NCI-H187 treated with DMSO at 0.1 percent for 48 hours (cell line): ENCODE results near the gene MATR3.

ENCODE experiments used
- DNase-seq: peaks from one replicate; lab custom pipeline; 2025; lab: John Stamatoyannopoulos, UW

MATR3 gene

DNA sequence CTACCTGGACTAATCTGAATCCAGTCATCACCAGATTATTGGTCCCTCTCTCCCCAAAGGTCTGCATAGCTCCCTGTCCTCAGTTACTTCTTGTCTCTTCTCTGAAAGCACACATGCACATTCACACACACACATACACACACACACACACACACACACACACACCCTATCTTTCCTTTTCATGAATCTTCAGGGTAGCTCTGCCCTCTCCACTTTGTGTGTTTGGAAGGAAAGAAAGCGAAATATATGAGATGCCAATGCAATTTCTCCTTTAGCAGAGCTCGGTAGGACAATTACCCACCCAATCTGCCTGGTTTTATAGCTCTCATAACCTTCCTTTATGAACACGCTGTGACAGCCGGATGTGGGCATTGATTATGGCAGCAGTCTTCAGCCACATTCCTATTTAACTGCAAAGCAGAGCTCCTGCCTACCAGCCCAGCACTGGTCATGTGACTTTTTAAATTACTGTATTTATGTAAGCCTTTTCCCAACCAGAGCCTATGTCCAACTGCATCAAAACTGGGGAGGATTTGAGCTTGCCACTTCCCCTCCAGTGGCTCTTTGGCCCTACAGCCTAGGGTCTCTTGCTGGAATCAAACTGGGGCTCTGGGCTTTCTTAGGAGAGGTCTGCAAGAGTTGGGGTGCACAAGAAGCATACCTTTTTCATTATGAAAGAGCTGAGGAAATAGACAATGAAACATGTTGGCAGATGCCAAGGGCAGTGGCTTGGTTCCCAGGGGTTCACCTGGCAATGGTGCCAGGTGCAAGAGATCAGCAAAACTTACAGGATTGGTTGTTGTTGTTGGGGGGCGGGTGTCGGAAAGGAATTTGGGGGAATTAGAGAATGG is 20.8 kb upstream of the MATR3 start:
- DNase-seq, result no peak

DNA sequence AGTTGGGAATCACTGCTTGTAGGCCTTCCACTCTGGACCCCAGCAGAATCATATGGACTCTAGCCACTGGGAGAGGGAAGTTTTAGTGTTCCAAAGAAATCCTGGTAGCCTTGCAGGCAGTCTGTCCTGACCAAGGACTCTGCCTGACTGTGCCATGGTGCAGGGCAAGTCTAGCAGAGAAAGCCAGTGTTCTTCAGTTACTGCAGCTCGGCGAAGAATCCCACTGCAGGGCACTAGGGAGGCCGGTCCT is 20.3 kb upstream of the MATR3 start:
- DNase-seq, result no peak

DNA sequence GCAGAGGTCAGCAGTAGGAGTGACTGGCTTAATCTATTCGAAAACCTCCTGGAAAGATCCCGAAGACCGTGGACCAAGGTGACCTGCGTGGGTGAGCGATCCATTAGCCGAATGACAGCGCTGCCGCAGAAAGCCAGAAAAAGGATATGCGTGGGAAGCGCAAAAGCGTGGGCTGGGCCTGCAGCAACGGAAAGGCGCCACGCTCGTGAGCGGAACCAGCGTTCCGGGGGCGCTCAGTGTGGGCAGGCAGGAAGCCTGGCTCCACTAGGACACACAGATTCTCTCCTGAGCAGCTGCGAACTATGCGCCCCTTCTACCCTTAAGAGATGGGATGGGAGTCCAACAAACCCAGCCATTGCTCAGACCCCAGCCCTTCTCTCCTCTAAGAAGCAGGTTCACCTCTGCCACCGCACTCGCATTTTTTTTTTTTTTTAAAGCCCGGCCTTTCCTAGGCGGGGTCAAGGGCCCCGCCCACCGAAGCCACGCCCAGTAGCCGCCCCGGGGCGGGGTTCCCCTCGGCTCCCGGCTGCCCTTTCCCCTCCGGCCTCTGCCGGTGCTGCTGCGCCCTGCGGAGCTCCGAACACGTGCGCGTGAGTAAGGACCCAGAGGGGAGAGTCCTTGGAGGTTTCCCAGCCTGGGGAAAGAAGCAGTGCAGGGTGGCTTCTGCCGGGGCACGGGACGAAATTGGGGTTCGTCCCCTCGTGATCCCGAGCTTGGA is 19.8 kb upstream of the MATR3 start:
- DNase-seq, result no peak

DNA sequence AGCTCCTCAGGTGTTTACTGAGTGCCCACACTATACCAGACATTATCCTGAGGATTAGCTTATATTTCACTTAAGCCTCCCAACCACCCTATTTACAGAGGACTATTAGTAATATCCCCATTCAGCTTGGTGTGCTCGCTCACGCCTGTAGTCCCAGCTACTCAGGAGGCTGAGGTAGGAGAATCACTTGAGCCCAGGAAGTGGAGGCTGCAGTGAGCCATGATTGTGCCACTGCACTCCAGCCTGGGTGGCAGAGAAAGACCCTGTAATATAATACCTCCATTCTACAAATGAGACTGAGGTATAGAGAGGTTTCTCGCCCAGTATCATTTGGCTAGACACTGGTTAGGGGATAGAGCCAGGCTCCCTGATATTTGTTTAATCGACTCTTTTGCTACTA is 18.0 kb upstream of the MATR3 start:
- DNase-seq, result no peak

DNA sequence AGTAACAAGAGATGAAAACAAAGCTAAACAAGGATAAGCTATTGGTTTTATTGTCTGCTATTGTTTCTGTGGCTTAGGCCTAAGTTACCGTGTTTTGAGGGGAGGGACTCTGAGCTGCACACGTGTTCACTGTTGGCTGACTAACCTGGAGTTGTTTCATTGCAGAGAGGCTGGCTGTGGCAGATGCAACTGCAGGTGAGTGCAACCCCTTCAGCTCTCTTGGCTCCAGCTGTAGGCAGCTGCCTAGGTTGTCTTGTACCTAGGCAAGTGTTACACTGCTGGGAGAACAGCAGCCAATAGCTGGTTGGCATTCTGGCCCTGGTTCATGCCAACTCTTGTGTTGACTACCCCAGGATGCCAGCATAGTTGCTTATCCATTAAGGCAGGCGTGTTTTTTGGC is 17.6 kb upstream of the MATR3 start:
- no peak for DNase-seq

DNA sequence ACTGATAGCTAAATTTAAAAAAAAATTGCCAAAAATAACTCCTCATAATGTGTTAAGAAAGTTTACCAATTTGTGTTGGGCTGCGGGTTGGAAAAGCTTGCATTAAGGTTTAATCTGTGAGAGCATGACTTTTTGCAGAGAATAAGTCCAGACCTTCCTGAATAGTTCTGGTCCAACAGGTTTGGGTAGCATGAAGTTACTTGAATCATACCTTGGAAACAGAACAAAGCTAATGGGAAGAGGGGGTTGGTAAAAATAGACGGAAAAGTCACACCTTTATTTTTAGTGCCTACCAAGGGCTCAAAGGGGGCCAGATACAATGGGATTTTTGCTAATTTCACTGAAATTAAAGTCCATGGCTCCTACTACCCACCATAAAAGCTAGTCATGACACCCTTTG is 17.1 kb upstream of the MATR3 start:
- DNase-seq, result no peak

DNA sequence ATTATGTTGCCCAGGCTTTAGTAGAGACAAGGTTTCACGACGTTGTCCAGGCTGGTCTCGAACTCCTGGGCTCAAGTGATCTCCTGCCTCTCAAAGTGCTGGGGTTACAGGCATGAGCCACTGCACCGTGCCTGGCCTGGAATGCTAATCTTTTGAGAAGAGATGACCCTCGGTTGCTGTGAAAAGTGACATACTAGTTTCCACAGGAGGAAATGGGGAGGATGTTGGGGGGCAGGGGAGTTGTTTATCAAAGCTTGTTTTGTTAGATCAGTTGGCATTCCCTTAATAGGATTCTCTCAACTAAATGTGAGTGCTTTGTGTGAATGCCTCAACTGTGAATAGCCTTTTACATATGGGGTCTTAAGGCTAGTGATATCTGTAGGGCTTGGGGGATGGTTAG is 16.4 kb upstream of the MATR3 start:
- no peak for DNase-seq

DNA sequence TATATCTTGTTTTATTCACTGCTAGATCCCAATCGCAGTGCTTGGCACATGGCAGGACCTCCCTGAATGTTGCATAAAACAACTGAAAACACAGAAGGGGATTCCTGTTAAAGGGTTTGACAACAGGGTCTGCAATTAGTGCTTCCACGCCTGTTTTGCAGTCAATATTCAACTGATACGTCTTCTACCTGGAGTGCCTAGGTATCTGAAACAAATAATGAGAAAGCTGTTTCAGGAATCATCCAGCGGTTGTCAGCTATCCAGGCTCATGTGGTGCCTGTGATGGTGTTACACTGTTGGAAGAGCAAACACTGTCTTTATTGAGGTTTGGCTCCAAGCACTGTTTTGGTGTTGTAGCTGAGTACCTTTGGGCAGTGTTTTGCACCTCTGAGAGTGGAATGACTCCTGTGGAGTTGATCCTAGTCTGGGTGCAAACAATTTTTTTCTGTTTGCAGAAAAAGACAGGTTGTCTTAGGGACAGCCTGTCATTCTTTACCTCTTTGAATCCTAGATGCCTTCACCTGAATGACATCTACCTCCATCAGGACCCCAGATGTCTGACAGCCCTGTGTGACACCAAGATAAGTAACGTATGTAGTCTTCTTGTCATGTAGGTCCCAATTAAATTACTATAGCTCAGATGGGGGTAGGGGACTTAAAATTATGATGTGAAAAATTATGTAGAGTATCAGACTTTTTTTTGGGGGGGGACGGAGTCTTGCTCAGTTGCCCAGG is 14.8 kb upstream of the MATR3 start:
- no peak for DNase-seq

DNA sequence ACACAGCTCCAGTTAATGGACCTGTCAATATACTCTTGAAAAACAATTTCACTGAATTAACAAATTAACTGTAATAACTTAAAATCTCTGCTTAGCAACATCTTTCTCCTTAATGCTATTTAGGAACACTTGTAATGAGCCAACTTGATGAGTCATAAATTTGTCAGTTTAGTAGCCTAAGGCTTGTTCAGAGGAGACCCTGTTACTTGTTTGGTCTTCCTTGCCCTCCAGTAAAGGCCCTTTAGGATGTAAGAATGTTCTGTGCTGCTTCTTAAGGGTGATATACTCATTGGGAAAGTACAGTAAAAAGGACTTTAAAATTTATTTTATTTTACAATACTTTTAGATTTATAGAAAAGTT is 11.4 kb upstream of the MATR3 start:
- no peak for DNase-seq

DNA sequence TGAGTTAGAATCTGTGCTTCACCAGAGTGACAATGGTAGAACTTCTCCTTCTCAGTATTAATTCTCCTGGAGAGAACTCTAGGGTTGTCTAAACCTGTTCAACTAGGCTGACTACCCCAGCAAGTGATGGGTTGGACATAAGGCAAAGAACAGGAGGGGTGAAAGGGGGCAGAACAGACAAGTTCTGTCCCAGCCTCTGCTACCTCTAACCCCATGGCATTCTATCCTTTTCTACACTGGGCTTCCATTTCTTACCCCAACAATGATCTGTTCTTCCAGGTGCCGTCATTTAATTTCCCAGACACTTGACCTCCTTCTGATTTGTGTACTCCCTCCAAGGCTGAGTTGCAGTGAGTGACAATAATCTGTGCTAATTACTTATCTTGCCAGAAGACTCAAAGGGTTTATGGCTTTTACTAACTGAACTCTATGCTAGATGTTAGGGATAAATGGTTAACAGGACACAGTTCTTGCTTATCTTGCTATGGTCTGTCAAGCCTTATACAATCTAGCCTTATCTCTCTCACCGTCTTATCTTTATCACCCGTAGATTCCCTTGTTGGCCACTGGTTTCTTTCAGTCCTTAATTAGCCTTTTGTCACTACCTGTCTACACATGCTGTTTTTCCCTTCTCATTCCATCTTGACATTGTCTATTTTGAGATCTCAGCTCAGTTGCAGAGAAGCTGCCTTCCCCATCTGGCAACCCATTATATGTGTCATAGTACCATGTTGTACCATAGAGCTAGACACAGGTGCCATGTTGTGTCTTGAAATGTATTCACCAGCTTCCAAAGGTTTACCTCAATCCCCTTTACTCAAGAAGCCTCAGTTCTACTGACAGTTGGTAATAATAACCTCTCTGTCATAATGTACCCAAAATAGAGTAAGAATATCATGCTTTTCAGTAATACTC is 10.0 kb upstream of the MATR3 start:
- no peak for DNase-seq

DNA sequence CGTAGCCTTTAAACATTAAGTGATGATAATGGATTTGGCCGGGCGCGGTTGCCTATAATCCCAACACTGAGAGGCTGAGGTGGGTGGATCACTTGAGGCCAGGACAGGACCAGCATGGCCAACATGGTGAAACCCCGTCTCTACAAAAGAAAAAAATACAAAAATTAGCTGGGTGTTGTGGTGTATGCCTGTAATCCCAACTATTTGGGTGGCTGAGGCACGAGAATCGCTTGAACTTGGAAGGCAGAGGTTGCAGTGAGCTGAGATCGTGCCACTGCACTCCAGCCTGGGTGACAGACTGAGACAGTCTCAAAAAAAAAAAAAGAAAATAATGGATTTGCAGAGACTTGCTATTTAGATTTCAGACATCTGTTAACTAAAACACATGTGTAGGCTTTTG is 9.2 kb upstream of the MATR3 start:
- DNase-seq, result no peak

DNA sequence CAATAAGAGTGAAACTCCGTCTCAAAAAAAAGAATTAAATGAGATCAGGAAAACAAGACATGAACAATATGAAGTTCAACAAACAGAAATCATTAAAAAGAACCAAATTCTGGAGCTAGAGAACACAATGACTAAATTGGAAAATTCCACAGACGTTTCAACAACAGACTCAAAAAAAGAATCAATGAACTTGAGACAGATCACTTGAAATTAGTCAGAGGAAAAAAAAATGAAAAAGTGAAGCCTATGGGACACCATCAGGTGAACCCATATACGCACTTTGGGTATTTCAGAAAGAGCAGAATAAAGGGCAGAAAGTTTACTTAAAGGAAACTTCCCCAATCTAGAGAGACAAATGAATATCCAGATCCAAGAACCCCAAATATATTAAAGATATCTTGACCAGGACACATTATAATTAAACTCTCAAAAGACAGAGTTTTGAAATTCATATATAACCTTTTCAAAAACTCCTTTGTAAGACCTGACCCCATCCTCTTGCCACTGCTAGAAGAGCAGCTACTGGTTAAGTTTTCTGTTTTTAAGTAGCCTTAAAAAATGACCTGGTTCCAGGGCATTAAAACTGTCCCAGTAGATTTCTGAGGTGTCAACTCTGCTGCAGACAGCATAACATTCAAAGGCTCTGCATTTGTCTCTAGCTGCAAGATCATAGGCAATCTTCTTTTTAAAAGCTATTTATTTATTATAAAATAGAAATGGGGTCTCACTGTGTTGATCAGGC is 7.7 kb upstream of the MATR3 start:
- no peak for DNase-seq

DNA sequence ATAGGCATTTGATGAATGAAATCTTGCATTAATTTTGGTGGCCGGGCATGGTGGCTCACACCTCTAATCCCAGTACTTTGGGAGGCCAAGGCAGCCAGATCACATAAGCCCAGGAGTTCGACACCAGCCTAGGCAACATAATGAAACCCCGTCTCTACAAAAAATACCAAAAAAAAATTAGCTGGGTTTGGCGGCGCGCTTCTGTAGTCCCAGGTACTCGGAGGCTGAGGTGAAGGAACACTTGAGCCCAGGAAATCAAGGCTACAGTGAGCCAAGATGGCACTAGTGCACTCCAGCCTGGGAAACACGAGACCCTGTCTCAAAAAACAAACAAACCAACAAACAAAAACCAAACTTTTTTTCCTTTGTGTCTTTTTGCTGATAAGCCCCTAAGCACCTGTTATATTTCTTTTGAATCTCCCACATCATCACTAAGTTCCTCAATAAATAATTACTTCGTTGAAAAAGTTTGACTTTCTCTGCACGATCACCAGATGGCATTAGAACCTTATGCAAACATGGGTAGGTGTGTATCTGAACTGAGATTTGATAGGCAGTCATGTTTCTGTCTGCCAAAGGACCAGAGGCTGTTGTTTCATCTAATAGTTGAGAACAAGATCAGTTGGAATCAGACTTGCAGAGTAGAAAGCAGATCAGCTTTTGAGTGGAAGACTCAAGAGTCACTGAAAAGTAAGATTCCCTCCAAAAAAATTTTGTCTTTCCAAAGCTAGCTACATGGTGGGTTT is 5.5 kb upstream of the MATR3 start:
- DNase-seq, result no peak

DNA sequence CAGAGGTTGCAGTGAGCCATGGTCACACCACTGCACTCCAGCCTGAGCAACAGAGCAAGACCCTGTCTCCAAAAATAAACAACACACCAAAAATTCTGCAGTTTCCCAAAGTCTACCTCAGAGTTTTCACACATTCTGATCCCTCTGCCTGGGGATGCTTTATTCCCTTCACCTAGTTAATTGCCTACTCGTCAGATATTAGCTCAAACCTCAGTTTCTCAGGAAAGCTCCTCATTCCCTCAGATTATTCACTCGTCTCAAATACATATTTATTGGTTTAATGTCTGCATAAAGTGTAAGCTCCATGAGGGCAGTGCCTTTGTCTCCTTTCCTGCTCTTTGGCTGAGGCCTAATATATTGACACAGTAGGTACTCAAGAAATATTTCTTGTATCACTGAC is 2.5 kb upstream of the MATR3 start:
- DNase-seq, result no peak

DNA sequence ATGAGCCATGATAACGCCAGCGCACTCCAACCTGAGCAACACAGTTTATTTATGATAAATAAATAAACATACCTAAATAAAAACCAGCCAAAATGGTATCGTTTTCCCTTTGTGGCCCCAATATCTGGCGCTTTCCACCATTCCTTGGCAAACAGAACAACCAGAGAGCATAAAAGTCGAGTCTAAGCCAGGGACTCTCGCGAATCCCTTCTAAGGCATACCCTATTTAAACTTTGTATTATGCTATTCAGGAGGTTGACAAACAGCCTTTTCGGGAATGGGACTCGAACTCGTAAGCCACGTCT is 386 bp upstream of the MATR3 start:
- no peak for DNase-seq

DNA sequence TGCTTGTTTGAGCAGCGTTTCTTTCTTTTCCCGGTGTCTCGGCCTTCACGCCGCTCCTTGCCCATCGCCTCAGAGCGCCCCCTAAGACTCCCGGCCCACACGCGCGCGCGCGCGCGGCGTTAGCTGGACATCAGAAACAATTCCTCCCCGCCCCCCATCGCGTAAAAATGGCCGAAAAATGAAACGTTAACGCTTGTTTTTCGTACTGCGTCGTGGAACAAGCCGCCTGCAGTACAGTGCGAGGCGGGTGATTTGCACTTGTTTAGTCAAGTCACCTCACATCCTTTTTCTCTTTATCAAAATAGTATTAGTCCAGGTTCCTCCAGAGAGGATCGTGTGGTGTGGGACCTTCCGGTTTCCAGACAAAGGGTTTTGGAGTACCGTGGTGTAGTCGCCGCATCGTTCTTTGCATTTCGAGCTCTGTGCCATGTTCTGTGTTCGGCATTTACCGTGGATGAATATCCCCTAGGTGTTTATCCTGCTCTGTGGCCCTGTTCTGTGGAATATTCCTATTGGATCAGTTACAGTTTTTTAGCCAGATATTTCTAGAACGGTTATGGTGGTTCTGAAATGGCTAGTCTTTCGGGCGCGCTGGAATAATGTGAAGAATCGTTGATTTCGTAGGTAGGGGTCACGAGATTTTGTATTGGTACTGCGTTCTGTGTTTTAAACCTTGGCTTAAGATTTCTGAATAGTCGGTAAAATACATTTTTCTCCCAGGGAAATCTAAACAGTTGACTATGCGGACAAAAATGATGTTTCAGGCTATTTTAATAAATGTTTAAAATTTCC is 1.0 kb downstream of the MATR3 start:
- no peak for DNase-seq

DNA sequence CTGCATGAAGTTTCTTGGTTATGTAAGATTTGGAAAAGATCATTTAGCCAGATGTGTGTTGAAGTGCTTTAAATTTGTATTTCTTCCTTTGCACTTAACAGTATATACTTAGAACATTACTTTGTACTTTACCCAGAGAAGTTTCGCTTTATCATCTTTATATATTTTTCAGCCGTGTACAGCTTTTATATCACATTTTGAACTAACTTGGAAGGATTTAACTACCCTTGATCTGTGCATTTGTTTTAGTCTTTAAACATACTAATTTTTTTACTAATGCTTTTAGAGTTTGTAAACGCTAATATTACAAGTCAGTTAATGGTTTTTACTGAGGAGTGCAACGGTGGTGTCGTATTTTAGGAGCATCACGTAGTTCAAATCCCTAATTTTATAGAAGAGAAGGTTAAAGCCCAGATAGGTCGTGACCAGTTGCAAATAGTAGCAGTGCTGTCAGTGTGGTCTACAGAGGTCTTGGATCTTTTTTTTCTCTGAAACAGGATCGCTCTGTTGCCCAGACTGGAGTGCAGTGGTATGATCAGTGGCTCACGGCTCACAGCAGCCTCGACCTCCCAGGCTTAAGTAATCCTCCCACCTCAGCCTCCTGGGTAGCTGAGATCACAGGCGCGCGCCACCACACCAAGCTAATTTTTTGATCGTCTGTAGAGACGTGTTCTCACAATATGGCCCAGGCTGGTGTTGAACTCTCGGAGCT is 2.0 kb downstream of the MATR3 start:
- no peak for DNase-seq

DNA sequence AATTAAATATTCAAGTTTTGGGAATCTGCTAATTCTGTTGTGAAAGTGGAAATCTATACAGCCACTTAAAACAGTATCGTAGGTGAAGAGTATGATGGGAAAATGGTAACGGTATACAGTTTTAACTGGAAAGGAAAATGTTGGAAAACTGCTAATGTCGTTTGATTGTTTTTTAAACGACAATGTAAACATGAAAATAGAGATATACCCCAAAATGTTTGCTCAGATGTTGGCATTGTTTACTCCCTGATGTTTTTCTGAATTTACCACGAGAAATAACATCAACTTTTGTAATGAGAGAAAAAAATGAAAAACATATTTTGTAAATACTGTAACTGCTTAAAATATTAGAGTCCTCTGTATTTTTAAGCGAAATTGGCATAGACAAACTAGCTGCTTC is 2.7 kb downstream of the MATR3 start:
- DNase-seq, result no peak

DNA sequence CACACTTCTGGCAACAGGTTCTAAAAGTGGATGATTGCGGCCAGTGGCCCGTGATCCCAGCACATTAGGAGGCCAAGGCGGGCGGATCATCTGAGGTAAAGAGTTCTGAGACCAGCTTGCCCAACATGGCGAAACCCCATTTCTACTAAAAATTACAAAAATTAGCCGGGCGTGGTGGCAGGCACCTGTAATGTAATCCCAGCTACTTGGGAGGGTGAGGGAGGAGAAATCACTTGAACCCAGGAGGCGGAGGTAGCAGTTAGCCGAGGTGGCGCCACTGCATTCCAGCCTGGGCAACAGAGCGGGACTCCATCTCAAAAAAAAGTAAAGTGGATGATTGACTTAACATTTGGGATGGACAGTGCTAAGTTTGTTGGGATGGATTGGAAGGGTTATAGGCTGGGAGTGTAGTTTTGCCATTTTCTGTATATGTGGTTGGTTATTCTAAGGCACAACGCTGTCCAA is 3.4 kb downstream of the MATR3 start:
- no peak for DNase-seq
